ENCODE results near the gene BDKRB2.

Gene BDKRB2

GRCh38 chr14:96270565-96271420 lies 66.2 kb downstream of the BDKRB2 start:
- no peak for DNase-seq
- no peaks in the 10 kb centered on the region for H3K27me3 ChIP-seq (ENCODE audit: insufficient read depth, low read length, poor library complexity)
- ATAC-seq (ENCODE audit: insufficient read depth, low read depth), result no peak
- no peak overlapping the region for H3K4me2 ChIP-seq (ENCODE audit: insufficient read depth, low read length)
- H3K9ac ChIP-seq (ENCODE audit: low read depth, low read length), result no peak overlapping the region
- no peak overlapping the region for H2AFZ ChIP-seq (ENCODE audit: low read depth, low read length)
- no peak overlapping the region for H3K4me3 ChIP-seq (ENCODE audit: low read depth in 1 of 2, low read length in 2 of 2)
- H3K4me1 ChIP-seq (ENCODE audit: insufficient read depth, low read length), result no peaks in the 10 kb centered on the region
- TF ChIP-seq, protein P1, sequence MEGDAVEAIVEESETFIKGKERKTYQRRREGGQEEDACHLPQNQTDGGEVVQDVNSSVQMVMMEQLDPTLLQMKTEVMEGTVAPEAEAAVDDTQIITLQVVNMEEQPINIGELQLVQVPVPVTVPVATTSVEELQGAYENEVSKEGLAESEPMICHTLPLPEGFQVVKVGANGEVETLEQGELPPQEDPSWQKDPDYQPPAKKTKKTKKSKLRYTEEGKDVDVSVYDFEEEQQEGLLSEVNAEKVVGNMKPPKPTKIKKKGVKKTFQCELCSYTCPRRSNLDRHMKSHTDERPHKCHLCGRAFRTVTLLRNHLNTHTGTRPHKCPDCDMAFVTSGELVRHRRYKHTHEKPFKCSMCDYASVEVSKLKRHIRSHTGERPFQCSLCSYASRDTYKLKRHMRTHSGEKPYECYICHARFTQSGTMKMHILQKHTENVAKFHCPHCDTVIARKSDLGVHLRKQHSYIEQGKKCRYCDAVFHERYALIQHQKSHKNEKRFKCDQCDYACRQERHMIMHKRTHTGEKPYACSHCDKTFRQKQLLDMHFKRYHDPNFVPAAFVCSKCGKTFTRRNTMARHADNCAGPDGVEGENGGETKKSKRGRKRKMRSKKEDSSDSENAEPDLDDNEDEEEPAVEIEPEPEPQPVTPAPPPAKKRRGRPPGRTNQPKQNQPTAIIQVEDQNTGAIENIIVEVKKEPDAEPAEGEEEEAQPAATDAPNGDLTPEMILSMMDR (IDR thresholded peaks at IDR 0.05; ENCODE audit: borderline replicate concordance, extremely low read depth, low read length, poor library complexity, severe bottlenecking), result no peak
- TF ChIP-seq EZH2 (IDR thresholded peaks at IDR 0.05; ENCODE audit: borderline replicate concordance, low read depth, low read length, severe bottlenecking), result no peak
- no peaks in the 10 kb centered on the region for H3K79me2 ChIP-seq (ENCODE audit: insufficient read depth, low read length)
- H3K9me3 ChIP-seq (ENCODE audit: insufficient read depth, low read length, severe bottlenecking), result no peaks in the 10 kb centered on the region
- no peaks in the 10 kb centered on the region for H3K36me3 ChIP-seq (ENCODE audit: insufficient read depth, low read length)
- no peak overlapping the region for H3K27ac ChIP-seq (ENCODE audit: low read length)
- H4K20me1 ChIP-seq (ENCODE audit: insufficient read depth, low read length), result no peaks in the 10 kb centered on the region

DNA sequence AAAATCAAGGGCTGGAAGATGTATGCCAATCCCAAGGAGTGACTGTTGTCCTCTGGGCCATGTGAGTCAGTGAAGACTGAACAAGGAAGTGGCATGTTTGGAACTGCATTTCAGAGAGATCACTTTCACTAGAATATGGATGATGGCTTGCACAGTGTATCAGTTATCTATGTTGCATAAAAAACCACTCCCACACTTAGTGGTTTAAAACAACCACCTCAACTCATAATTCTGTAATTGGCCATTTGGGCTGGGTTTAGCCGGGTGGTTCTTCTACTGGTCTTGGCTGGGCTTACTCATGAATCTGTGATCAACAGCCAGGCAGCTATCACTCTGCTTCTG lies 66.8 kb downstream of the BDKRB2 start:
- Histone ChIP-seq H4K20me1 (ENCODE audit: insufficient read depth, low read length) (no peaks in the 10 kb centered on the region), H3K4me2 (ENCODE audit: insufficient read depth, low read length) (no peak overlapping the region), H2AFZ (ENCODE audit: low read depth, low read length) (no peak overlapping the region), H3K79me2 (ENCODE audit: insufficient read depth, low read length) (no peaks in the 10 kb centered on the region), H3K4me3 (ENCODE audit: low read depth in 1 of 2, low read length in 2 of 2) (no peak overlapping the region), H3K36me3 (ENCODE audit: insufficient read depth, low read length) (no peaks in the 10 kb centered on the region), H3K9ac (ENCODE audit: low read depth, low read length) (no peak overlapping the region), H3K27me3 (ENCODE audit: insufficient read depth, low read length, poor library complexity) (no peaks in the 10 kb centered on the region), H3K4me1 (ENCODE audit: insufficient read depth, low read length) (no peaks in the 10 kb centered on the region), H3K27ac (ENCODE audit: low read length) (no peak overlapping the region), H3K9me3 (ENCODE audit: insufficient read depth, low read length, severe bottlenecking) (no peaks in the 10 kb centered on the region)
- ATAC-seq (ENCODE audit: insufficient read depth, low read depth) (no peak), DNase-seq (no peak)
- no peak for TF ChIP-seq EZH2 (IDR thresholded peaks at IDR 0.05; ENCODE audit: borderline replicate concordance, low read depth, low read length, severe bottlenecking)
- TF ChIP-seq, protein P1 (IDR thresholded peaks at IDR 0.05; ENCODE audit: borderline replicate concordance, extremely low read depth, low read length, poor library complexity, severe bottlenecking), result no peak

DNA sequence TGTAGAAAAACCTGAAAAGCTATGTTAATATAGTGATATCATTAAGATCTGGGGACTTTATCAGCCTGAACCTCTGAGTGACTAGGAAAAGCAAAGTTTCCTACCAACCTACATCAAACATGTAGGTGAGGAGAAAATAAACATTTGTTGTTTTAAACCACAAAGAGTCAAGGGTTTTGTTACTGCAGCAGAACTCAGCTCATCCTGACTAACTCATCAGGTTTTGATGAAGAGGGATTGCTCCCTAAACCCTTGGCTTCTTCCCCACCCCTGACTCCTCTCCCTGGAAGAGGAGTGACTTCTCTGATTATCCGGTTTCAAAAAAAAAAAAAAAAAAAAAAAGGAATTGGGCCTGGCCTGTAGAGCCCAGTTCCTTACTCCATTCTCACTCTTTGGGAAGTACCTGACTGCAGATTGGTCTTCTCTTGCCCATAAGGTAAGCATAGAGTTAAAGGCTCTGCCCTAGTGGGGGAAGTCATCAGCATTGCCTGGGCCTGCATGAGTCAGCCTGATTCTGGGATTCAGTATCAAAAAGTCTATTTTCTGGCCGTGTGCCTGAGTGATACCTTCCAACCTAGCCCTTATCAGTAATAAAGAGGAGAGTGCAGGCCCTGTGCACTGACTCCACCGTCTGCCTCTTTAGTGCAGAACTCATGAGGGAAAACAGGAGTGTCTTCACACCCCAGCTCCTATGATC lies 68.3 kb downstream of the BDKRB2 start:
- H2AFZ ChIP-seq (ENCODE audit: low read depth, low read length), result no peak overlapping the region
- no peak for DNase-seq
- no peak for TF ChIP-seq EZH2 (IDR thresholded peaks at IDR 0.05; ENCODE audit: borderline replicate concordance, low read depth, low read length, severe bottlenecking)
- TF ChIP-seq, protein P1 (IDR thresholded peaks at IDR 0.05; ENCODE audit: borderline replicate concordance, extremely low read depth, low read length, poor library complexity, severe bottlenecking), result no peak
- H3K27ac ChIP-seq (ENCODE audit: low read length), result no peak overlapping the region
- ATAC-seq (ENCODE audit: insufficient read depth, low read depth), result no peak
- H3K27me3 ChIP-seq (ENCODE audit: insufficient read depth, low read length, poor library complexity), result no peaks in the 10 kb centered on the region
- no peaks in the 10 kb centered on the region for H3K79me2 ChIP-seq (ENCODE audit: insufficient read depth, low read length)
- no peak overlapping the region for H3K9ac ChIP-seq (ENCODE audit: low read depth, low read length)
- H4K20me1 ChIP-seq (ENCODE audit: insufficient read depth, low read length), result no peaks in the 10 kb centered on the region
- H3K4me2 ChIP-seq (ENCODE audit: insufficient read depth, low read length), result no peak overlapping the region
- H3K9me3 ChIP-seq (ENCODE audit: insufficient read depth, low read length, severe bottlenecking), result peaks cover 4% of the 10 kb centered on the region
- no peaks in the 10 kb centered on the region for H3K36me3 ChIP-seq (ENCODE audit: insufficient read depth, low read length)
- H3K4me1 ChIP-seq (ENCODE audit: insufficient read depth, low read length), result no peaks in the 10 kb centered on the region
- no peak overlapping the region for H3K4me3 ChIP-seq (ENCODE audit: low read depth in 1 of 2, low read length in 2 of 2)
